ENCODE results near the gene VPS4A. TPM values are rescaled to one million over a fixed set of nuclear protein-coding genes. Genes with fewer than 3 reads are reported as not detected.
A peak's percentile ranks its signal among the peaks of the same experiment; 100 is the strongest.

VPS4A gene
- total RNA-seq (2014; rRNA removed; shearing (Covaris generic); ENCODE audit: low replicate concordance), result 18.3 and 32.2 TPM in 2 replicates

- Histone ChIP-seq H3K36me3 (ENCODE audit: insufficient read depth, low read length) (peaks cover 9% of the 10 kb centered on the region; the same call in 1 of the 2 replicates), H2AFZ (ENCODE audit: low read length) (no peak within 1 kb of the TSS; the same call in 1 of the 2 replicates), H3K4me2 (ENCODE audit: low read depth, low read length, poor library complexity, severe bottlenecking) (peak within 1 kb of the TSS; percentile 87)
These were observed at the start of gene VPS4A for GRCh38 chr16:69310653-69311532. VPS4A (plus strand) TSS chr16:69311350; CDS start chr16:69311512, 162 bp downstream.

DNA sequence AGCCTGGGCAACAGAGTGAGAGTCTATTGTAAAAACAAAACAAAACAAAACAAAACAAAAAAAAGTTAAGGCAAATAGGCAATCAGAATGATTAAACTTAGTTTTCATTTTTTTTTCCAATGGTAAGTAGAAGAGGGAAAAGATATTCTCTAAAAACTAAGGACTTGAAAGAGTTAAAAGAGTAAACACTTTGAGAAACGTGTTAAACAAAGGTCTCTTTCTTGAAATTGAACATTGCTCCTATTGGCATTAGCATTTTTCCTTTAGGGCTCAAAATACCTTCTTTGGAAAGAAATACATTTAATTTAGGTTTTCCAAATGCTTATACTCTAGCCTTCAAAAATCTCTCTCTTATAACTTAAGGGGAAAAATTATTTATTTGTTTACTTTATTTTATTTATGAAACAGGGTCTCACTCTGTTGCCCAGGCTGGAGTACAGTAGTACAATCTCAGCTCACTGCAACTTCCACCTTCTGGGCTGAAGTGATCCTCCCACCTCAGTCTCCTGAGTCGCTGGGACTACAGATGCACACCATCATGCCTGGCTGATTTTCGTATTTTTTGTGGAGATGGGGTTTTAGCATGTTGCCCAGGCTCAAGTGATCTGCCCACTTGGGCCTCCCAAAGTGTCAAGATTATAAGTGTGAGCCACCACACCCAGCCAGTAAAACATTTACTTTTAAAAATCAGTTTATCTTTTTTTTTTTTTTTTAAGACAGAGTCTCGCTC is 44.7 kb upstream of the VPS4A start:
- no peak for DNase-seq
- Histone ChIP-seq H3K27ac (ENCODE audit: low read length) (no peak overlapping the region), H2AFZ (ENCODE audit: low read length) (no peak overlapping the region), H3K79me2 (ENCODE audit: low read length) (peaks cover 44% of the 10 kb centered on the region), H3K4me1 (ENCODE audit: low read length) (no peaks in the 10 kb centered on the region), H3K9ac (ENCODE audit: low read length) (no peak overlapping the region), H3K9me2 (replicated peaks; ENCODE audit: insufficient read depth, low read length) (no peaks in the 10 kb centered on the region), H4K20me1 (ENCODE audit: insufficient read depth, low read depth, low read length) (no peaks in the 10 kb centered on the region), H3K9me3 (ENCODE audit: low read length) (no peaks in the 10 kb centered on the region), H3K36me3 (ENCODE audit: insufficient read depth, low read length) (peaks cover 29% of the 10 kb centered on the region), H3K27me3 (ENCODE audit: low read length) (no peaks in the 10 kb centered on the region), H3K4me3 (ENCODE audit: low read length) (no peak overlapping the region), H3K4me2 (ENCODE audit: low read depth, low read length, poor library complexity, severe bottlenecking) (no peak overlapping the region)

More at GRCh38 chr16:69310653-69311532, at the start of gene VPS4A:
- Histone ChIP-seq H3K9ac (ENCODE audit: low read length) (peak within 1 kb of the TSS; percentile 98), H3K9me3 (ENCODE audit: low read length) (no peaks in the 10 kb centered on the region), H4K20me1 (ENCODE audit: insufficient read depth, low read depth, low read length) (peaks cover 17% of the 10 kb centered on the region), H3K9me2 (replicated peaks; ENCODE audit: insufficient read depth, low read length) (no peaks in the 10 kb centered on the region), H3K79me2 (ENCODE audit: low read length) (peaks cover 38% of the 10 kb centered on the region), H3K27me3 (ENCODE audit: low read length) (no peaks in the 10 kb centered on the region), H3K4me1 (ENCODE audit: low read length) (peaks cover 7% of the 10 kb centered on the region), H3K27ac (ENCODE audit: low read length) (peak within 1 kb of the TSS; percentile 60; the same call in 1 of the 2 replicates), H3K4me3 (ENCODE audit: low read length) (peak within 1 kb of the TSS; percentile 84)
- peak; percentile 98 for DNase-seq

GRCh38 chr16:69267633-69268032 is 43.5 kb upstream of the VPS4A start:
- H3K9me3 ChIP-seq (ENCODE audit: low read length), result no peaks in the 10 kb centered on the region
- H3K36me3 ChIP-seq (ENCODE audit: insufficient read depth, low read length), result peaks cover 22% of the 10 kb centered on the region
- no peaks in the 10 kb centered on the region for H3K27me3 ChIP-seq (ENCODE audit: low read length)
- H3K9ac ChIP-seq (ENCODE audit: low read length), result no peak overlapping the region
- H3K79me2 ChIP-seq (ENCODE audit: low read length), result peaks cover 35% of the 10 kb centered on the region
- DNase-seq, result no peak
- no peaks in the 10 kb centered on the region for H3K9me2 ChIP-seq (replicated peaks; ENCODE audit: insufficient read depth, low read length)
- H2AFZ ChIP-seq (ENCODE audit: low read length), result no peak overlapping the region
- H3K27ac ChIP-seq (ENCODE audit: low read length), result no peak overlapping the region
- H3K4me2 ChIP-seq (ENCODE audit: low read depth, low read length, poor library complexity, severe bottlenecking), result no peak overlapping the region
- no peak overlapping the region for H3K4me3 ChIP-seq (ENCODE audit: low read length)
- H4K20me1 ChIP-seq (ENCODE audit: insufficient read depth, low read depth, low read length), result no peaks in the 10 kb centered on the region
- H3K4me1 ChIP-seq (ENCODE audit: low read length), result no peaks in the 10 kb centered on the region

- no peak for DNase-seq
- no peak overlapping the region for H2AFZ ChIP-seq (ENCODE audit: low read length)
- H3K4me1 ChIP-seq (ENCODE audit: low read length), result no peaks in the 10 kb centered on the region
- H3K9ac ChIP-seq (ENCODE audit: low read length), result no peak overlapping the region
- H4K20me1 ChIP-seq (ENCODE audit: insufficient read depth, low read depth, low read length), result no peaks in the 10 kb centered on the region
- H3K9me2 ChIP-seq (replicated peaks; ENCODE audit: insufficient read depth, low read length), result no peaks in the 10 kb centered on the region
- H3K27ac ChIP-seq (ENCODE audit: low read length), result no peak overlapping the region
- peaks cover 22% of the 10 kb centered on the region for H3K36me3 ChIP-seq (ENCODE audit: insufficient read depth, low read length)
- no peak overlapping the region for H3K4me2 ChIP-seq (ENCODE audit: low read depth, low read length, poor library complexity, severe bottlenecking)
- H3K9me3 ChIP-seq (ENCODE audit: low read length), result no peaks in the 10 kb centered on the region
- no peak overlapping the region for H3K4me3 ChIP-seq (ENCODE audit: low read length)
- H3K79me2 ChIP-seq (ENCODE audit: low read length), result peaks cover 29% of the 10 kb centered on the region; the same call in 1 of the 2 replicates
- H3K27me3 ChIP-seq (ENCODE audit: low read length), result no peaks in the 10 kb centered on the region
These were observed 40.8 kb upstream of the VPS4A start for GRCh38 chr16:69270395-69270794.

DNA sequence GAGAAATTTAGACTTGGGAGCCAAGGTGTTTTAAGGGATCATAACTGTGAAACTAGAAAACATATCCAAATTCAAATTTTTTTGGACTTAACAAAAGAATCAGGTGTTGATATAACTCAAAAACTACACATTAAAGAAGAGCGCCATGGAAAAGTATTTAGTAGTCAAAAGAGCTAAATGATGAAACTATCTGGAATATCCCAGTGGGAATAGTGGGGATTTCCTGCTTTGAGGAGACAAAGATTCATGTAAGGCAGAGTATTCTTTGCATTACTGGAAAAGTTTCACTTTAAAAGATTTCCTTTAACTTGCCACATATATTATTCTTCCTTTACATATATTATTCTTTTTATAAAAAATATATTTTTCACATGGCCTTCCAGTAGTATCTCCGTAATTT is 40.3 kb upstream of the VPS4A start:
- H3K27me3 ChIP-seq (ENCODE audit: low read length), result no peaks in the 10 kb centered on the region
- no peaks in the 10 kb centered on the region for H3K9me3 ChIP-seq (ENCODE audit: low read length)
- H3K79me2 ChIP-seq (ENCODE audit: low read length), result peaks cover 30% of the 10 kb centered on the region
- H3K4me2 ChIP-seq (ENCODE audit: low read depth, low read length, poor library complexity, severe bottlenecking), result no peak overlapping the region
- H3K4me3 ChIP-seq (ENCODE audit: low read length), result no peak overlapping the region
- H3K36me3 ChIP-seq (ENCODE audit: insufficient read depth, low read length), result peaks cover 22% of the 10 kb centered on the region
- no peaks in the 10 kb centered on the region for H3K4me1 ChIP-seq (ENCODE audit: low read length)
- no peak for DNase-seq
- no peak overlapping the region for H3K9ac ChIP-seq (ENCODE audit: low read length)
- no peak overlapping the region for H2AFZ ChIP-seq (ENCODE audit: low read length)
- H4K20me1 ChIP-seq (ENCODE audit: insufficient read depth, low read depth, low read length), result no peaks in the 10 kb centered on the region
- H3K27ac ChIP-seq (ENCODE audit: low read length), result no peak overlapping the region
- H3K9me2 ChIP-seq (replicated peaks; ENCODE audit: insufficient read depth, low read length), result no peaks in the 10 kb centered on the region

DNA sequence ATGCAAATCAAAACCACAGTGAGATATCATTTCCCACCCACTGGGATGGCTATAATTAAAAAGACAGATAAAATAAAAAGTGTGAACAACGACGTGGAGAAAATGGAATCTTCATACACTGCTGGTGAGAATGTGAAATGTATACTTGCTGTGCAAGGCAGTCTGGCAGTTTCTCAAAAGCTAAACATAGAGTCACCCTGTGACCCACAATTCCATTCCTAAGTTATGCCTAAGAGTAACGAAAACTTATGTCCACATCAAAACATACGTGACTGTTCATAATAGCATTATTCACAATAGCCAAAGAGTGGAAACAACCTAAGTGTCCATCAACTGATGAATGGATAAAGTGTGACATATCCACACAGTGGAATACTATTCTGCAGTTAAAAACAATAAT is 38.1 kb upstream of the VPS4A start:
- H3K9me3 ChIP-seq (ENCODE audit: low read length), result no peaks in the 10 kb centered on the region
- H3K9ac ChIP-seq (ENCODE audit: low read length), result no peak overlapping the region

DNA sequence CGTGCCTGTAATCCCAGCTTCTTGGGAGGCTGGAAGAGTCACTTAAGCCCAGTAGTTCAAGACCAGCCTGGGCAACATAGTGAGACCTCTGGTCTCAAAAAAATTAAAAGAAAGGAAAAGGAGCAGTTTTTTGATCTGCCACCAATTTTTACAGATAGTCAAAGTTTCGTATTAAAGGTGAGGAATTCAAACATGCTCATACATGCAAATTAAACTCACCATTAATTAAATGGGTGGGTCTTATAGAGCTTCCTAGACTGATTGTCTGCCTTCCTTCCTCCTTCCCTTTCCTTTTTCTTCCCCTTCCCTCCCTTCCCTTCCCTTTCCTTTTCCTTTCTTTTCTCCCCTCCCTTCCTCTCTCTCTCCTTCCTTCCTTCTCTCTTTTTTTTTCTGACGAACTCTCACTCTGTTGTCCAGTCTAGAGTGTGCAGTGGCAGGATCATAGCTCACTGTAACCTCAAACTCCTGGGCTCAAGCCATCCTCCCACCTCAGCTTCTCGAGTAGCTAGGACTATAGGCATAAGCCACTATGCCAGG is 36.4 kb upstream of the VPS4A start:
- no peak for DNase-seq
- Histone ChIP-seq H3K79me2 (ENCODE audit: low read length) (peaks cover 40% of the 10 kb centered on the region), H3K36me3 (ENCODE audit: insufficient read depth, low read length) (peaks cover 20% of the 10 kb centered on the region), H3K4me2 (ENCODE audit: low read depth, low read length, poor library complexity, severe bottlenecking) (no peak overlapping the region), H3K27me3 (ENCODE audit: low read length) (no peaks in the 10 kb centered on the region), H3K27ac (ENCODE audit: low read length) (no peak overlapping the region), H3K9ac (ENCODE audit: low read length) (no peak overlapping the region), H3K4me1 (ENCODE audit: low read length) (no peaks in the 10 kb centered on the region), H4K20me1 (ENCODE audit: insufficient read depth, low read depth, low read length) (no peaks in the 10 kb centered on the region), H3K4me3 (ENCODE audit: low read length) (no peak overlapping the region), H2AFZ (ENCODE audit: low read length) (no peak overlapping the region), H3K9me3 (ENCODE audit: low read length) (no peaks in the 10 kb centered on the region), H3K9me2 (replicated peaks; ENCODE audit: insufficient read depth, low read length) (no peaks in the 10 kb centered on the region)

More for the DNA sequence above, 38.1 kb upstream of the VPS4A start:
- no peak overlapping the region for H3K4me2 ChIP-seq (ENCODE audit: low read depth, low read length, poor library complexity, severe bottlenecking)
- no peaks in the 10 kb centered on the region for H3K27me3 ChIP-seq (ENCODE audit: low read length)
- H3K79me2 ChIP-seq (ENCODE audit: low read length), result peaks cover 36% of the 10 kb centered on the region
- DNase-seq, result no peak
- H3K9me2 ChIP-seq (replicated peaks; ENCODE audit: insufficient read depth, low read length), result no peaks in the 10 kb centered on the region
- H3K4me1 ChIP-seq (ENCODE audit: low read length), result no peaks in the 10 kb centered on the region
- H4K20me1 ChIP-seq (ENCODE audit: insufficient read depth, low read depth, low read length), result no peaks in the 10 kb centered on the region
- H3K27ac ChIP-seq (ENCODE audit: low read length), result no peak overlapping the region
- H3K36me3 ChIP-seq (ENCODE audit: insufficient read depth, low read length), result peaks cover 22% of the 10 kb centered on the region
- no peak overlapping the region for H2AFZ ChIP-seq (ENCODE audit: low read length)
- H3K4me3 ChIP-seq (ENCODE audit: low read length), result no peak overlapping the region

All from Karpas-422 (cell line).